Activated naive CD4-positive, alpha-beta T cell treated with Interleukin-2 at 50 U/mL for 16 hours (primary cell): ENCODE measurements around the gene NPHP4.
"Not testable (repeated sequence)": the region's sequence is repeated elsewhere in the genome, so short reads cannot be mapped to it uniquely, and the experiment has no call there.

Experiments used
- DNase-seq: peaks from one replicate; pipeline ENCODE4 v3.0.0-alpha.2; 2020

The NPHP4 gene

DNA sequence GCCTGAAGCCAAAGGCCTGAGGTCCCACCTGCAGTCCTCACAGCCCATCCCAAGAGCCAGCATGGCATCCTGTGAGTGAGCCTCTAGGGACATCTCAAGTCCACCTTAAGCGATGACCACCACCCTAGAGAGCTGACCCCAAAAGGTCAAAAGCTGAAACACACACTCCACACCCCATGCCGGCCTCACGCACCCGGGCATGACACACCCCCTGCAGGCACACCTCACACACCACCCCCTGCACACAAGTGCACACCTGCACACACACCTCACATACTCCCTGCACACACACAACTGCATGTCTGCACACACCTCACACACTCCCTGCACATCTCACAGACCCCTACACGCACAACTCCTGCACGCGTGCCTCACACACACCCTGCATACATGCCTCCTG, 118.7 kb downstream of the NPHP4 start:
- DNase-seq = no peak

GRCh38 chr1:5872886-5873285, 119.3 kb downstream of the NPHP4 start:
- DNase-seq = no peak

GRCh38 chr1:5868931-5869500, 123.2 kb downstream of the NPHP4 start:
- no peak for DNase-seq

DNA sequence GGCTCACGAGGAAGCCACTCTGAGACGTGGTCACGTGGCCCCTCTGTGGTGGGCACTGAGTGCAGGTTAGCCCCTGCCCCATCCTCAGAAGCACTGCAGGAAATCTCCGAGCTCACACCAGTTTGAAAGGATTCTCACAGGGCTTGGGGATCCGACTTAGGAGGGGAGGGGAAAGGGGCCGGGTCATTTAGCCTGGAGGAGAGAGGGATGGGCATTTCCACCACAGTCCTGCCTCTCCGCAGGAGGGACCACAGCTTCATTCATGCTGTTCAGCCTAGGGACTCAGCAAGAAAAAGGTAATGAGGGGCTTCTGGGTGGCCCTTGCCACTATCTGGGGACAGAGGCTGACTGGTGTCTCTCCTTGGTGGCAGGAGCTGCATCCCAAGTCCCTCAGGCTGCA, 126.5 kb downstream of the NPHP4 start:
- DNase-seq = no peak

DNA sequence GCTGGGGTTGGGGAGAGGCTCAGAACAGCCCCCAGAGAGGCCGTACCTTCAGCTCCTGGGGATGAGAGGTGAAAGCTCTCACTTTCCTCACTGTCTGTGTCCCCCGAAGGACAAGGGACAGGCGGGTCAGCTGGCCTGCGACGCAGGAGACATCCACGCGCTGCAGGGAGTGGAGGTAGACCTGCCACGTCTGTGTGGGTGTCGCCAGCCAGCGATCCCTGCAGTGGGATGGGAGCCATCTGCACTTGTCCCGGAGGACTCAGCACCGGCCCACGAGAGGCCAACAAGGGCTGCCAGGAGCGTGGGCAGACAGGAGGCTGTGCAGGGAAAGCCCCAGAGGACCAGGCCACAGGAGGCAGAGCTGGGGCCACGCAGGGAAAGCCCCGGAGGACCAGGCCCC, 127.2 kb downstream of the NPHP4 start:
- no peak for DNase-seq

GRCh38 chr1:5864256-5864655, 128.0 kb downstream of the NPHP4 start:
- no peak for DNase-seq

- DNase-seq = no peak
Measured at GRCh38 chr1:5863238-5863637, 129.0 kb downstream of the NPHP4 start.

DNA sequence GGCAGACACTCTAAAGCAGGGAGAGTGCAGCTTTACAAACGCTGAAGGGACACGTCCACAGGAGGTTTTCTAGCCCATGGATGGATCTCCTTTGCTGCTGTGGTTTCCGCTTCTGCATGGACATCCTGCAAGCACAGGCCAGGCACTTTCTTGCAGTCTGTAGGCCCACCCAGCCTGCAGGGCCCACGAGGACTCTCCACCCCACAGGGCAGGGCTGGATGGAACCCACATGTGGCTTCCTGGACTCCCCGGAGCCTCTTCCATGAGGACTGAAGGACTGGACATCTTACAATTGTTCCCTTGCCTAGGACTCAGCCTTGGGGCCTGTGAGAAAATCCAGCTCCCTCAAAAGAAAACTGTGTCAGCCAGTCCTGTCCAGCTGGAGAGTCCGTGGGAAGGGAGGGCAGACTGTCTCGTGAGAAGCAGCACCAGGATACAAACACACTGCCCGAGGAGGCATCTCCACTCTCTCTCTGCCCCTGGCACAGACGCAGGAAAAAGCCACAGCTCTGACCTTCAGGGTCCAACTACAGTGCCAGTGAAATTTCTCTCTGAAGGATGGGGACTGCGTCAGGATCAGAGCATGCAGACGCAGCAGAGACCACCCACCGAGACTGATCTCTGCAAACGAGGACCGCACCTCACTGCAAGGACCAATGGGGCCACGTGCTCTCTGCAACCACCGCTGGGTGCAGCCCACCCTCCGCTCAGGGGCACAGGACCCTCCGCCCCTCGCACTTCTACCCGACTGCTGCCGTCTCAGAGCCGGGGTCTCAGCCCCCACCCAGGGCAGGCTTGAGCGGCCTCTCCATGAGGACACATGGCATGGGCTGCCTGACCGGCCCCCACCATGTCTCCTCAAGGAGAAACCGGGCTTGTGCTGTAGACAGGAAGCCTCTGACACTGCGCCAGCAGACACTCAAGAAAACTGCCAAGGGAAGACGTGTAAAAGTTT, 130.1 kb downstream of the NPHP4 start:
- DNase-seq = no peak

DNA sequence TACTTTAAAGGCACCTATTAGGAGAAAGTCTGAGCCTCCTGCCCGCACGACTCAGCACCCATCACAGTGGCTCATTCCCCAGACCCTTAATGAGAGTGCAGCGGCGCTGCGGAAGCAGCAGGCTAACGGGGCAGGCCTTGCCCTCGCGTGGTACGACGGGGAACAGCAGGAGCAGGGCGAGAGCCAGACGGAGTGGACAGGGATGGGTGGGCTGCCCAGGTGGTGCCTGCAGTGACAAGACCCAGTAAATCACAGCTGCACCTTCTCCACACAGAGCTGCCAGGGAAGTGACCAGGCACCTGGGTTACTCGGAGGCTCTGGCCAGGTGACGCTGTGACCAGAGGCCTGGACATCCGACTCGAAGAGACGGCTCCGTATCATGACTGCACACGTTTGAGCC, 131.9 kb downstream of the NPHP4 start:
- DNase-seq = no peak

DNA sequence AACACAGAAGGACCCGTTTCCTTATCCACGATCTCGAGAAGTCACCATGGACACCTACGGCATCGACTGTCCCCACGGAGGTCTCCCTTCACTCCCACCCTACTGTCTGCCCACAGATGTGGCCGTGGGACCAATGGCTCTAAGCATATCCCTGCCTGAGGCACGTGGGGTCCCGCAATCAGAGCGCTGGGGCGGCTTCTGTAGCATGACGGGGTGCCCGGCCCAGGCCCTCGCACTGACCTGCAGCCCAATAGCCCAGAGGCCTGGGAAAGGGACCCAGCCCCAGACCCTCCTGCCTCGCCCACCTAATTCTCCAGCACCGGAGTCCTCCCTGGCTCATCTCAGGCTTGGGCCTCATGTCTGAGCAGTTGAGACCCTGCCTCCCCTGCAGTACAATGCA, 132.5 kb downstream of the NPHP4 start:
- no peak for DNase-seq

DNA sequence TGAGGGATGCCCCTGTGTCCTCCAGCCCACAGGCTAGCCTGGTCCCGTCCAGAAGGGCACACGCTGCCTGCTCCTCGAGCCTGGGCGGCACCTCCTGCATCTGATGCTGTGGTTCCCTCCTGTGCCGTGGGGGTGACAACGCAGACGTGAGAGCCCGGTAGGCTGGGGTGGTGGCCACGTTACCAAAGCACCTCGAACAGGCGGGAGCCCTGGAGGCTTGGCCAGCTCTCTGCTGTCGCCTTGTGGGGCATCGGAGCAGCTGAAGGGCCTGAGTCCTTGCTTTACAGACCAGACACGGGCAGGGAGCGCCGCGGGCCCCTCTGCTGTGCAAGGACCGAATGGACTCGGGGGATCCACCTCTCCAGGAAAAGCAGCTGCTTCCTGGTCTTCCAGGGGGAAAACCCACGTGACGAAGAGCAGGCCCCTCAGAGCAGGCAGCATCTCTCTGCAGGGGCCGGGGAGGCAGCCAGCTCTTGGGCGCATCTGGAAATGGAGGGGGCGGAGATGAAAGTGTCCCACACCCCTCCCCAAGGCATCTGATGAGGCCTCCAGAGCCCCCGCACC, 133.3 kb downstream of the NPHP4 start:
- DNase-seq = no peak

GRCh38 chr1:5858246-5858645, 134.0 kb downstream of the NPHP4 start:
- no peak for DNase-seq

- DNase-seq = no peak
Measured at GRCh38 chr1:5857508-5858090, 134.6 kb downstream of the NPHP4 start.

GRCh38 chr1:5857011-5857410, 135.2 kb downstream of the NPHP4 start:
- no peak for DNase-seq

DNA sequence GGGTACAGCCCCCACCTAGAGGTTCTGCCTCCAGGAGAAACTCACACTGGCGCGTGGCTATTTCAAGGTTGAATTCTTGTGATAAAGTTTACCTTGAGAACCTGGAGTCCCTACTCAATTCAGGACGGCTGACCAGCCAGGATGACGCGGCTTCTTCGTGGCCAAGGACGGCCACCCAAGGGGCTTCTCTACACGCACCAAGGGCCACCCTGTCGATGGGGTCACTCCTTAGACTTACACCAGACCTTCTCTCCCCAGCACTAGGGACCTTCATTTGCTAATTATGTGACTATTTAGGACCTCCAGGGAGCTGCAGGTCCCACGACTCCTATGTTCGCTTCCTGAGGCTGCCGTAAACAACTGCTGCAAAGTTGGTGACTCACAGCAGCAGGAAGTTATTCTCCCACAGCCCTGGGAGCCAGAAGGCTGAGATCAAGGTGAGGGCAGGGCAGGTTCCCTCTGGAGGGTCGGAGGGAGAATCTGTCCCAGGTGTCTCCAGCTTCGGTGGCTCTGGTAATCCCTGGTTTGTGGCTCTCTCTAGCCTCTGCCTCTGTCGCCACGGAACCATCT, 135.9 kb downstream of the NPHP4 start:
- DNase-seq = no peak

DNA sequence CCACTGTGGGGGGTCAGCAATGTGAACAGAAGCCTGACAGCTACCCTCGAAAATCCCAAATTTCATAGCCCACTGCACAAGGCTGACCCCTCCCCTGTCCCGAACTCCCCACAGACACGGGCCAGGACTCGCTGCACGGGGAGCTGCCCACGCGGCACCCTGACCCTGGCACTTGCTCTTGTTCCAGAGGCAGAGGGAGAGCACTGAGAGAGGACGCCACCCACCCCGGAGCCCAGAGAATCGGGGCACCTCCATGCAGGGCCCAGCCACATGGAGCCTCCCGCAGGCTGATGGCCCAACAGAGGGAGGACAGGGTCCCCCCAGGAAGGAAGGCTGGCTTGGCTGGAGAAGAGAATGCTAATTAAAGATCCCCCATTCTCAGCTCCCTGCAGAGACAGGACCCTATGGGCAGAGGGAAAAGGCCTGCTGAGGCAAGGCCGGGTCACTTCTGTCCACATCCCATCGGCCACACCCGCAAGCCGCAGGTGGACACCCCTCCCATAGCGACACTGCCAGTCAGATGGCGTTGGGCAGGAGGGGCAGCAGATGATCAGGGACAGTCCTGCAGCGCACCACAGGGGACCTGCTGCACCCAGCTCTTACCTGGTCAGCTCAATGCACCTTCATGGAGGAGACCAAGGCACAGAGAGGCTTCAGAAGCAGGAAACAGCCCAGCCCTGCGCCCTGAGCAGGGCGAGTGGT, 136.9 kb downstream of the NPHP4 start:
- no peak for DNase-seq

- DNase-seq = no peak
Measured at GRCh38 chr1:5854754-5855153, 137.5 kb downstream of the NPHP4 start.

GRCh38 chr1:5853858-5854257, 138.4 kb downstream of the NPHP4 start:
- DNase-seq = not testable (repeated sequence)

GRCh38 chr1:5850503-5850902, 141.7 kb downstream of the NPHP4 start:
- DNase-seq = no peak

DNA sequence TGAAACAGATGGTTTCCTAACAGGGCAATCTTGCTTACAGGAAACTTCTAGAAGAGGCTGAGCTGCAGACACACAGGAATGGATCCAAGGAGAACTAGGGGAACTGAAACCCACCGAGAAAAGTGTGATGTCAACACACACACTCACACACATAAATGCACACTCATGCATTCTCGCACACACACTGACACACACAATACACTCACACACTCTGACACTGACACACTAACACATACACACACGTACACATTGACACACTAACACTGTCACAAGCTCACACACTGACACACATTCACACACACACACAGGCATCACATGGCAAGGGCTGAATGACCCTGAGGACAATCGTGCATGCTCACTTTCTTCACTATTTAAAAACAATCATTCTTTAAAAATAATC, 142.7 kb downstream of the NPHP4 start:
- DNase-seq = no peak

DNA sequence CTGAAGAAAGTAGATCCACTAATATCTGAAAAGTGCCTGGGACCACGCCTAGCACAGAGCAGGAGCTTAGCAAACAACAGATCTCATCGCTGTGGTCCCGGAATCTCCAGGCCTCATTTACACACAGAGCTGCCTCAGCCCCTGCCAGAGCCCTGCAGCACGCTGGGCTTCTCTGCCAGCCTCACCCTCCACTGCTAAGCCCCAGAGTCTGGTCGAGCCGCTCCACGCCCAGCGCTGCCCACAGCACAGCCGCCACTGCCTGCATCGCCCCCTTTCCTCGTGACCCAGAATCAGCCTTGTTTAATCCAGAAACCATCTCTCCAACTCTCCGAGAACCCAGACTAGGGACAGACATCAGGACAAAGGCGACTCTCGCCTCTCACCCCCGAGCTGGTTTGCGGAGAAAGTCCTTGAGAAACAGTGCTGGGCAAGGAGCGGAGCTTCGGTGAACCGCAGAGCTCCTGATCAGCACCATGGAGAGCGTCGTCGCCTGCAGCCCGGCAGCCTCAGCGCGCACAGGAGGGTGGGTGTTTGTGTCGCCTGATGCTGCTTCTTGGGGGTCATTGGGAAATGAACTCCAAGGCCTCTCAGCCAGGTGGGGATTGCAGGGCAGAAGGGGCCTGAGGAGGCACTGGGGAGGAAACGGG, 145.1 kb downstream of the NPHP4 start:
- no peak for DNase-seq

- DNase-seq = no peak
Measured at GRCh38 chr1:5845376-5845775, 146.8 kb downstream of the NPHP4 start.
